Eye (tissue), 1 donor: ENCODE data around the gene STX16.

Experiments
- DNase-seq: peaks from one replicate; pipeline ENCODE4 v3.0.0-alpha.2; 2015

Gene STX16

DNA sequence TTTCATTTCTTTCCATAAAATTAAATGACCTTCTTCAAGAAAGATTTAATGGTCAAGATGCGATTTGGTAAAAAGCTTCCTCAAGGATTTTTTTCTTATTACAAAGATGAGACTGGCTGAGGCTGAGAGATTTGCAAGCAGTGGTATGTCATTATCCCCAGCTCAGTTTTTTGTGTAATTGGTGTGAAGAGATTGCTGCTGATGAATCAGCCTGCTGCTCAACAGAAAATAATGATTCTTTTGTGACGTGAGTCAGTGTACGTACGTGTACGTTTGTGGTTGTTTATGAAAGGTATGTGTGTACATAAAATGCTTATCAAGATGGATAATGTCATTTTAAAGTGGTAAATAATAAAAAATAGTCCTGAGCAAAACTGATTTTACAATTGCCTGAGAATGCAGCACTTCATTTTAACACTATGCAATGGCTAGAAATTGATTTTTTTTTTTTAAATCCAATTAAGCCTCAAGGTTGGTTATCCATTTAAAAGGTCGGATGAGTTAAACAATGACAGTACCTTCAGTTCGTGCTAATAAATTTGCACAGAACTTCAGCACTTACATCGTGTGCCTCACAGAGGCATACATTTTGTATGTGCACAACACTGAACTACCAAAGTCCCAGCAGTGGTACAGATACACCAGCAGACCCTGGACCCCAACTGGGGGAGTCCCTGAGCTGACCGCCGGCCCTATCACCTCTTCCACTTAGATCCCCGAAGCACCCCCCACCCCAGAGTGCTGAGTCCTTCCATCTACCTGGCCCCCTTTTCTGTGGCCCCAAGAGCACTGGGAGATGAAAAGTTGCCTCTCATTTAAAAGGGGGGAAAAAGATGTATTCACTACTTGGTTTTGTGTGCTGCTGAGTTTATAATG lies 31.8 kb downstream of the STX16 start:
- no peak for DNase-seq

DNA sequence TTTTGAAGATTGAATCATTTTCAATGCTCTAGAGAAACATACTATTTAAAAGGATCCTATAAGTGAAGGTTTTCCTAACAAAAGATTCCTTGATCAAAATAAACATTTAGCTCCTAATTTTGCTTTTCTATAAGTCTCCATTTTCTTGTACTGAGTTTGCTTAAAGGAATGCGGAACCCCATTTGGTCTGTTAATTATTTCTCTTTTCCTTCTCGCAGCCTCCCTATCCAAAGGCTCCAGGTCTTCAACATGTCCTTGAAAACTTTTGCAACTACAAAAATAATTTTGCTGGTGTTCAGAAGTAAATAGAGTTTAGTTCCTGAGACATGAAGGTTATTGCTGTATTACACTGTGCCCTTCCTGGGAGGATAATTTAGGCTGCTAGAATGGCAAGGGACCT lies 33.2 kb downstream of the STX16 start:
- DNase-seq = no peak

DNA sequence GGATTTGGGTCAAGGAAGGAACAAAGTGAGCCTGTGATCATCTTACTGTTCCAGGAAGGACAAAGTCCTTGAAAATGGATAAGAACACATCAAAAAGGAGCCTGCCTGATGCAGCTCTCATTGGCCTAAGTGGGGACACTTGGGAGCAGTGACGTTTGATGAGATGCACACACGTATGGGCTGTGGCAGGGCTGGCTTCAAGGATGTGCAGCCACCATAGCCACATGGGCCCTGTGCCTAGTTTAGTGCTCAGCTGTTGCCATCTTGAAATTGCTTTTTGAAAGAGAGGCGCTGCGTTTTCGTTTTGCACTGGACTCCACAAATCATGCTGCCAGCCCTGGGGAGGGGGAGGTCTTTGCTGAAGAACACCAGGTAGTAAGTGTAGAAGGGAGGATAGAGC lies 34.9 kb downstream of the STX16 start:
- DNase-seq = no peak

GRCh38 chr20:58688414-58688813 lies 37.3 kb downstream of the STX16 start:
- no peak for DNase-seq

- DNase-seq = peak; percentile 49
These were observed 37.8 kb downstream of the STX16 start for GRCh38 chr20:58688840-58689239.

- DNase-seq = peak; percentile 26
These were observed 39.5 kb downstream of the STX16 start for GRCh38 chr20:58690396-58691135.

DNA sequence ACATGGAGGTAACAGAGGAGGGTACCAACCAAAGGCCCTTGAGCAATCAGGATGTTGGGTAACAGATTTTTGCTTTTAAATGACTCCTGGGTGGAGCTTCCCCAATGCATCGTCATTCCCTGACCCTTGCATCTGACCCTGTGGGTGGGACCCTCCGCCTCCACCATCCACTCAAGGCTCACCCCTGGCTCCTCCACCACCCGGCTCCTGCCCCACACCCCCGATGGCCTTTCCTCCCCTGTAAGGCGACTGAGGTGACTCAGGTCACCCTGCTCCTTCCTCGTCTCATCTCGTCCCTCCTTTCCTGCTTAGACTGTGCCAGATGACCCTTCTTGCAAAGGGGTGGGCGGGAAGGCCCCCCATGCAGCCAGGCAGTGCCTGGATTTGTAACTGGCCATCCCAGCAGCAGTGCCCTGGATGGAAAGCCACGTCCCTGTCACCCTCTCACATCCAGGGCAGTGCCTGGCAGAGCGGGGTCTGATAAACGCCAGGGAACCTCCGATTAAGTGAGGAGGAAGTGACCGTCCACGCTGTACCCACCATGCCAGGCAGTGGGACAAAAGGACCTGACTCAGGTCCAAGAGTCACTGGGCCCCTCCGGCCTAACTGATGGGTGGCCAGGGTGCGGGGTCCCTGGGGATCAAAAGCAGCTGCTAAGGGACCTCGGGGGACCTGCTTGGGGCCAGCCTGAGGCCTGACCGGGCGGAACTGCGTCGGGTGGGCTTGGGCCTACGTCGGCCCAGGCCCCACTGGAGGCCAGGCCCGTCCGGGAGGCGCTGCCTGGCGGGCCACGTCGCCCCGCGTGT lies 40.9 kb downstream of the STX16 start:
- DNase-seq = peak; percentile 44

DNA sequence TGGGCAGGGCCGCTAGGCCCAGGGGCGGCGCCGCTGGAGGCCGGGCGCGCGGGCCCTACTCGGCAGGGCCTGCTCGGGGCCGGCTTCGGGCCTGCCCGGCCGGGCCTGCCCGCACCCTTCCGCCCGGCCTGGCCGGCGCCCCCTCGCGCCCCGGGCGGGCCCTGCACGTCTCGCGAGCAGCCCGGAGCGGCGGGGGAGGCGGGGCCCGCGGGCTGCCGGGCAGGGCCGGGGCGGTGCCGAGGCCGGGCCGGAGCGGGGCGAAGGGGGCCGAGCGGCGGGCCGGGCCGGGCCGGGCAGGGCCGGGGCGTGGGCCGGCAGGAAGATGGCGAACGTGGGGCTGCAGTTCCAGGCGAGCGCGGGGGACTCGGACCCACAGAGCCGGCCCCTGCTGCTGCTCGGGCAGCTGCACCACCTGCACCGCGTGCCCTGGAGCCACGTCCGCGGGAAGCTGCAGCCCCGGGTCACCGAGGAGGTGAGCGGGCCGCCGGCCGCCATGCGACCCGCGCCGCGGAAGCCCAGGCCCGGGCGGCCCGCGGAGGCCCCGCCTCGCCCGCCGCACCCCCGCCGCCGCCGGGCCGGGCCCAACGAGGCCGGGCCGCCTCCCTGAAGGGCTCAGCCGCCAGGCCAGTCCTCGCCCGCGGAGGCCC lies 41.6 kb downstream of the STX16 start, which contains the start of gene NPEPL1:
Gene NPEPL1, plus strand, starts transcription at position 222 of the 647 bp plus-strand sequence. Its CDS starts 101 bp downstream, at position 323.
- DNase-seq = peak; percentile 78

DNA sequence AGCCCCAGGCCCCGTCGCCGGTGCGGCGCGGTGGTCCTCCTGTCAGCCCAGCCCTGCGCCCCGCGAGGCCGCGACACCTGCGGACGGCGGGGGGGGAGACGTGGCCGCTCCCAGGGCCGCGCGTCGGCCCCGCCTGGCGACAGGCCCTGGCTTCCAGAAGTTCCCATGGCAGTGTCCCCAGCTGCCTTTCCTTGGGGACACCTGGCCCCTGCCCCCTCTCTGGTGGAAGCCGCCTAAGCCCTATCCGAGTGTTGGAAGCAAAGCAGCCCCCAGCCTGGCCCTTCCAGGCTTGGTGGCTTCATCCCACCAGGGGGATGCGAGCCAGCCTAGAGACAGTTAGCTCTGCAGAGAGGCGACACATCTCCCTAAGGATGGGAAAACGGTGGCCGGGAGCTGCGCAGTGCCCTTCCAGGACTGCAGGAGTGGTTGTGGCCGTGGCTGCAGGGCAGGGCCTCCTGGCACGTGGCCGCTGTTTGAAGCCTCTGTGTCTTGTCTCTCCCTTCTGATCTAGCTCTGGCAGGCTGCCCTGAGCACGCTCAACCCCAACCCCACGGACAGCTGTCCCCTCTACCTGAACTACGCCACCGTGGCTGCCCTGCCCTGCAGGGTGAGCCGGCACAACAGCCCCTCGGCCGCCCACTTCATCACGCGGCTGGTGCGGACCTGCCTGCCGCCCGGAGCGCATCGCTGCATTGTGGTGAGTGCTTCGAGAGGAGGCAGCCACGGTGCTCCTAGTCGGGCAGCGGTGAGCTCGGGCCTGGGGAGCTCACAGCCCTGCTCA lies 42.3 kb downstream of the STX16 start:
- peak; percentile 66 for DNase-seq

DNA sequence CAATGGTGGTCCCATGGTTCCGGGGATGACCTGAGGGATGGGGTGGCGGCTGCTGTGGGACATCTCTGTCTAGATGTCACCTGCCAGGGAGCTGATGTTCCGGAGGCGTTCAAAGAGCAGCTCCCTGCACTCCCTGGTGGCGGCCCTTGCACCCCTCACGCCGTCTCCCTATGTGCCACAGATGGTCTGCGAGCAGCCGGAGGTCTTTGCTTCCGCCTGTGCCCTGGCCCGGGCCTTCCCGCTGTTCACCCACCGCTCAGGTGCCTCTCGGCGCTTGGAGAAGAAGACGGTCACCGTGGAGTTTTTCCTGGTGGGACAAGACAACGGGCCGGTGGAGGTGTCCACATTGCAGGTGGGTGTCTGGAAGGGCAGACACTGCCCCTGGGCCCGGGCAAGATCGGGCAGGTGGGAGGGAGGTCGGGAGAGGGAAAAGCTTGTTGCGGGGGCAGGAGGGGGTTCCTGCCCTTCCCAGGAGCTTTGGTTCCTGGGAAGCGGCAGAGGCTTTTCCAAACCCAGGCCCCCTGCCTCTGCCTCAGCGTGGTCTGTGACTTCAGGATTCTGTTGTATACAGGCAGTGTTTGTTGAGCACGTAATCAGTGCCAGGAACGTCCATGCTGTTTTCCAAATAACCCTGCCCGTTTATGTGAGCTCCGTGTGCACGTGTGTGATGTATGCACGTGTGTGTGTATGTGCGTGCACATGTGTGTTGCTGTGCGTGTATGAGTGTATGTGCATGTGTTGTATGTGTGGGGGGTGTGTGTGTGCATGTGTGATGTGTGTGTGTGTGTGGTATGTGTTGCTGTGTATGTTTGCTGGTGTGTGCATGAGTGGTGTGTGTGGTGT lies 43.4 kb downstream of the STX16 start:
- no peak for DNase-seq

- no peak for DNase-seq
These were observed 44.1 kb downstream of the STX16 start for GRCh38 chr20:58695084-58695722.

DNA sequence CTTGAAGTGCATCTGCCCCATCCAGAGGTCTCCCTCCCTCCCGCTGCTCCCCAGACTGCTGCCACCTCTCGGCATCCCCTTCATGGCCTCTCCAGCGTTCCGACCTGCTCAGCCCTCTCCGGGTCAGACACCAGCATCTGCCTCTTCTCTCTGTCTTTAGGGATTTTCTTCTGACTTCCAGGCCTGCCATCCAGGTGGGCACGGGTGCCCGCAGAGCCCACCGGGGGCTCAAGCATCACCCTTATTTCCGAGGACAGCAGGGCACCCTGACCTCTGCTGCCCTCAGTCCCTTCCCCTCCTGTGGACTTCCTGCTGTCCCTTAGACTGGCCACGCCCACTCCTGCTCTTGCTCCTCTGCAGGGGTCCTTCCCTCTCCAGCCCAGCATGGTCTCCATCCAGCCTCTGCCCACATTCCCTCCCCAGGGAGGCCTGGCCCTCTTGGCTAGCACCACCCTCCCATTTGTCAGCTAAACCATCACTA lies 44.9 kb downstream of the STX16 start:
- no peak for DNase-seq

GRCh38 chr20:58696411-58696961 lies 45.4 kb downstream of the STX16 start:
- DNase-seq = no peak

DNA sequence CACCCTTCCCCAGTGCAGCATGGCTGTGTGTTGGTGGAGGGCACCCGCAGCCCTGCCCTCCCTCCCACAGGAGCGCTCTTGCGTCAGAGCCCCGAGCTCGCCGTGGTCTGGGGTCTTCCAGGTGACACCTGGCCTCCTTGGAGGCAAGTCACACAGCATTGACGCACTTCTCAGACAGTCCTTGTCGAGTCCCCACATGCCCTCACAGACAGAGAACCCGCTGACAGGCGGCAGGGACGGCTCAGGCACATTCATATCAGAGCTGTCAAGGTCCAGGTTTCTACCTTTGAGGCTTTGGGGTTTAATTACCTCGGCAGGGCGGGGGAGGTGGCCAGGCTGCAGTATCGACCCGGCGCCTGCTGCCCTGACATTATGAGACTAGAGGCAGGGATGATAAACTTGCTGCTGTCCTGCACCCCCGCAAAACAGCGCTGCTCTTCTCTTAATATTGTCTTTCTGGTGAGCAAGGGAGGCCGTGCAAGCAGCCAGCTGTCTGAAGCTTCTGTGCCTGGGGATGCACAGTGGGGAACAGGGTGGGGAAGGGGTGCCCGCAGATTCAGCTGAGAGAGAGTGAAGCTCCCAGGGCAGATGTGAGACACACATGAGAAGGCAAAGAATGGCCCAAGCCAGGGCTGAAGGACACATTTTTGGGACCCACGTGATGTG lies 46.3 kb downstream of the STX16 start:
- no peak for DNase-seq

GRCh38 chr20:58697867-58698703 lies 47.0 kb downstream of the STX16 start:
- DNase-seq = no peak

DNA sequence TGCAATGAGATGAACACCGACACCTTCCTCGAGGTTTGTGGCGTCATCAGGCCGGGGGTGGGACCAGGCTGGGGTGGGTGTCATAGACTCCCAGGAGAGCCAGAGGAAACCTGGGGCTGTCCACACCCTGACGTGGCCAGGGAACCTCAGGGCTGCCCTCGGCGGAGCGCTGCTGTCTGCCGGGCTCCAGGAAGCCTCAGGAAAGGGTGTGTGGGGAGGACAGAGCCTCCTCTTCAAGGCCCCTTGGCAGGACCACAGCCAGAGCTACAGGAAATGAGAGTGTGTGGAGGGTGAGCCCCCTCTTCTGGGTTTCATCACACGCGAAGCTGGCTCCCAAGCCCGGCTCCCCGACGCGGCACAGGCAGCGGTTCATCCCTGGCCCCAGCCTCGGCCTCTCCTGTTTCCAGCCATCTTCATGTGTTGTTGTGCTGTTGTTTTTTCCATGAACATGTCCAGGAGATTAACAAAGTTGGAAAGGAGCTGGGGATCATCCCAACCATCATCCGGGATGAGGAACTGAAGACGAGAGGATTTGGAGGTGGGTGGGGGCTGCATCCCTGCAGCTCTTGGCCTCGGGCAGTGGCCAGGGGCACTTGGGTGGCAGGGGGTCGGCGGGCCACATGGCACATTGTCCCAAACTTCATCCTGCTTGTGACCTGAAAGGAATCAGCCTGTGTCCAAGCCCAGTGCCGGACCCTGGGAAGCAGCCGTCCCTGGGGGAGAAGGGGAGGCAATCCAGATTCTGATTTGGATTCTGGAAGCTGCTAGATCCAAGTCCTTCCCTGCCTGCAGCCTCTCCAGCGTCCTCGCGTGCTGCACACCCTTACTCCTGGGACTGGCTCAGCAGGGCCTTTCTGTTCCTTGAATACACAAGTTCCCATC lies 47.9 kb downstream of the STX16 start:
- DNase-seq = no peak

- DNase-seq = no peak
These were observed 48.6 kb downstream of the STX16 start for GRCh38 chr20:58699623-58700107.
